GM21723 (cell line): ENCODE data around the gene HS3ST5.
"Not testable (repeated sequence)": the region's sequence is repeated elsewhere in the genome, so short reads cannot be mapped to it uniquely, and the experiment has no call there.

Experiments used
- ATAC-seq: cut with Tn5 transposase; IDR thresholded peaks from one replicate; pipeline ENCODE4 v1.9.1; 2021; ENCODE audit warnings: mild to moderate bottlenecking, moderate library complexity; ENCODE audit not compliant: unreplicated experiment

Gene HS3ST5

GRCh38 chr6:114061741-114062140 lies 281.1 kb downstream of the HS3ST5 start:
- ATAC-seq, result no peak

- no peak for ATAC-seq
Measured at GRCh38 chr6:114061116-114061515, 281.7 kb downstream of the HS3ST5 start.

- no peak for ATAC-seq
Measured at GRCh38 chr6:114058435-114058834, 284.4 kb downstream of the HS3ST5 start.

- no peak for ATAC-seq
Measured at GRCh38 chr6:114055763-114056162, 287.1 kb downstream of the HS3ST5 start.

GRCh38 chr6:114055349-114055748 lies 287.5 kb downstream of the HS3ST5 start:
- no peak for ATAC-seq

GRCh38 chr6:114053791-114054190 lies 289.0 kb downstream of the HS3ST5 start:
- no peak for ATAC-seq

GRCh38 chr6:114052141-114052540 lies 290.7 kb downstream of the HS3ST5 start:
- no peak for ATAC-seq

- no peak for ATAC-seq
Measured at GRCh38 chr6:114051031-114051430, 291.8 kb downstream of the HS3ST5 start.

GRCh38 chr6:114049367-114049966 lies 293.4 kb downstream of the HS3ST5 start:
- ATAC-seq, result no peak

- not testable (repeated sequence) for ATAC-seq
Measured at GRCh38 chr6:114044566-114044965, 298.3 kb downstream of the HS3ST5 start.

- no peak for ATAC-seq
Measured at GRCh38 chr6:114042267-114043016, 300.4 kb downstream of the HS3ST5 start.

- no peak for ATAC-seq
Measured at GRCh38 chr6:114040871-114041270, 302.0 kb downstream of the HS3ST5 start.

GRCh38 chr6:114039841-114040240 lies 303.0 kb downstream of the HS3ST5 start:
- no peak for ATAC-seq

GRCh38 chr6:114033606-114034005 lies 309.2 kb downstream of the HS3ST5 start:
- ATAC-seq, result no peak

GRCh38 chr6:114032721-114033120 lies 310.1 kb downstream of the HS3ST5 start:
- no peak for ATAC-seq

- ATAC-seq, result no peak
Measured at GRCh38 chr6:114030767-114031166, 312.1 kb downstream of the HS3ST5 start.

- no peak for ATAC-seq
Measured at GRCh38 chr6:114024746-114025145, 318.1 kb downstream of the HS3ST5 start.

- ATAC-seq, result no peak
Measured at GRCh38 chr6:114020196-114020595, 322.6 kb downstream of the HS3ST5 start.

- ATAC-seq, result not testable (repeated sequence)
Measured at GRCh38 chr6:114017146-114017545, 325.7 kb downstream of the HS3ST5 start.

- not testable (repeated sequence) for ATAC-seq
Measured at GRCh38 chr6:114014106-114014505, 328.7 kb downstream of the HS3ST5 start.

GRCh38 chr6:114011486-114011885 lies 331.3 kb downstream of the HS3ST5 start:
- not testable (repeated sequence) for ATAC-seq

GRCh38 chr6:114010540-114010939 lies 332.3 kb downstream of the HS3ST5 start:
- ATAC-seq, result no peak
